SK-N-SH (cell line): ENCODE data around the gene BRWD1. TPM values are rescaled to one million over a fixed set of nuclear protein-coding genes. Genes with fewer than 3 reads are reported as not detected.

Experiments used
- CTCF ChIA-PET: fragments of 300-600, 350-600 bp; formaldehyde crosslinking; extraction: SDS; loops from one replicate; lab custom pipeline; 2021; lab: Yijun Ruan, JAX
- POLR2A ChIA-PET: fragments of 350-600 bp; sonication (Branson Sonifier 250); formaldehyde crosslinking; extraction: SDS; loops from one replicate; lab custom pipeline; 2020; ENCODE audit warnings: antibody characterized with exemption, inconsistent platforms; lab: Yijun Ruan, JAX
- DNase-seq: peaks from one replicate; pipeline ENCODE4 v3.0.0; 2012
- H2AFZ ChIP-seq: fragments of 200-600 bp; sonication (generic); 2 replicates; pipeline ENCODE4 v1.8.1; 2016; ENCODE audit warnings: antibody characterized with exemption, mild to moderate bottlenecking, low read depth
- H3F3A ChIP-seq: fragments of 200-600 bp; sonication (generic); replicated peaks from 2 replicates; pipeline ENCODE3; 2016; ENCODE audit warnings: antibody characterized with exemption, mild to moderate bottlenecking; ENCODE audit not compliant: insufficient read depth
- H3K27ac ChIP-seq, 2 experiments: fragments of 200-500 bp in 1 of 2; fragments of 200-600 bp in 1 of 2; sonication (Bioruptor generic) in 1 of 2; sonication (generic), shearing (Covaris generic) in 1 of 2; 2 replicates each; pipeline versions ENCODE4 v1.5.1 to v1.6.1; 2014 to 2016; ENCODE audit warnings: low read depth in 2 of 2, inconsistent platforms in 1 of 2, low read length in 1 of 2, mild to moderate bottlenecking in 1 of 2, mixed read lengths in 1 of 2
- H3K27me3 ChIP-seq: fragments of 200-600 bp; sonication (generic), shearing (Covaris generic); 2 replicates; pipeline ENCODE4 v1.6.1; 2016; ENCODE audit warnings: mixed run types; ENCODE audit not compliant: insufficient read depth
- H3K36me3 ChIP-seq, 2 experiments: fragments of 200-500 bp in 1 of 2; fragments of 200-600 bp in 1 of 2; sonication (Bioruptor generic) in 1 of 2; sonication (generic) in 1 of 2; replicated peaks in 1 of 2; 2 replicates each; pipeline versions ENCODE3 to v1.5.1; 2014 to 2016; ENCODE audit warnings: low read length in 1 of 2, mild to moderate bottlenecking in 1 of 2; ENCODE audit not compliant: insufficient read depth in 2 of 2, control insufficient read depth in 1 of 2
- H3K4me1 ChIP-seq, 2 experiments: fragments of 200-500 bp in 1 of 2; fragments of 200-600 bp in 1 of 2; sonication (Bioruptor generic) in 1 of 2; sonication (generic), shearing (Covaris generic) in 1 of 2; 2 replicates each; pipeline versions ENCODE4 v1.5.1 to v1.6.1; 2014 to 2016; ENCODE audit warnings: low read depth in 1 of 2, low read length in 1 of 2, mixed run types in 1 of 2; ENCODE audit not compliant: insufficient read depth in 2 of 2, control insufficient read depth in 1 of 2
- H3K4me2 ChIP-seq: fragments of 200-600 bp; sonication (generic), shearing (Covaris generic); 2 replicates; pipeline ENCODE4 v1.6.1; 2017; ENCODE audit warnings: mixed run types
- H3K4me3 ChIP-seq, 2 experiments: fragments of 200-500 bp in 1 of 2; fragments of 200-600 bp in 1 of 2; sonication (Bioruptor generic) in 1 of 2; sonication (generic), shearing (Covaris generic) in 1 of 2; 2 replicates each; pipeline versions ENCODE4 v1.5.1 to v1.8.1; 2014 to 2016; ENCODE audit warnings: low read depth in 2 of 2, inconsistent platforms in 1 of 2, low read length in 1 of 2, mild to moderate bottlenecking in 1 of 2, mixed read lengths in 1 of 2, moderate library complexity in 1 of 2
- H3K79me2 ChIP-seq: fragments of 200-600 bp; sonication (generic); 2 replicates; pipeline ENCODE4 v1.8.1; 2017; ENCODE audit warnings: mild to moderate bottlenecking; ENCODE audit not compliant: insufficient read depth
- H3K9ac ChIP-seq: fragments of 200-600 bp; sonication (generic); 2 replicates; pipeline ENCODE4 v1.6.1; 2017; ENCODE audit warnings: mixed run types
- H3K9me2 ChIP-seq: fragments of 200-600 bp; sonication (generic); 2 replicates; pipeline ENCODE4 v1.6.1; 2017; ENCODE audit warnings: mixed run types
- H3K9me3 ChIP-seq: fragments of 200-600 bp; sonication (generic); 2 replicates; pipeline ENCODE4 v1.6.1; 2017; ENCODE audit warnings: mixed run types, mild to moderate bottlenecking, moderate library complexity
- H4K20me1 ChIP-seq: fragments of 200-600 bp; sonication (generic); 2 replicates; pipeline ENCODE4 v1.6.1; 2017; ENCODE audit warnings: mild to moderate bottlenecking, mixed run types; ENCODE audit not compliant: insufficient read depth
- CTCF ChIP-seq: fragments of 200-600 bp; sonication (generic); IDR thresholded peaks from 2 replicates; pipeline ENCODE4 v1.6.1; 2017; ENCODE audit warnings: antibody characterized with exemption, mild to moderate bottlenecking, moderate library complexity
- ELF1 ChIP-seq: IDR thresholded peaks from 2 replicates; pipeline ENCODE4 v1.4.0; 2012
- EP300 ChIP-seq, 2 experiments: IDR thresholded peaks; 2 replicates each; pipeline versions ENCODE4 v1.4.0 to v1.6.1; 2012; ENCODE audit warnings: borderline replicate concordance in 1 of 2, low read depth in 1 of 2, low read length in 1 of 2
- FOXM1 ChIP-seq: IDR thresholded peaks from 2 replicates; pipeline ENCODE4 v1.4.0; 2012; ENCODE audit warnings: low read depth, mild to moderate bottlenecking
- GABPA ChIP-seq: IDR thresholded peaks from 2 replicates; pipeline ENCODE4 v1.4.0; 2012; ENCODE audit warnings: low read depth, mild to moderate bottlenecking
- GATA2 ChIP-seq: sonication (generic); formaldehyde crosslinking; IDR thresholded peaks from 2 replicates; pipeline ENCODE4 v1.5.0; 2020; ENCODE audit warnings: mild to moderate bottlenecking, missing genetic modification reagents
- JUND ChIP-seq: IDR thresholded peaks from 2 replicates; pipeline ENCODE4 v1.4.0; 2012
- MXI1 ChIP-seq: IDR thresholded peaks from 2 replicates; pipeline ENCODE4 v1.6.1; 2012; ENCODE audit warnings: mild to moderate bottlenecking, low read depth, low read length, improper control_type of control experiment
- NFIC ChIP-seq: IDR thresholded peaks from 2 replicates; pipeline ENCODE4 v1.4.0; 2012; ENCODE audit warnings: borderline replicate concordance
- RCOR1 ChIP-seq: fragments of 150-350 bp; IDR thresholded peaks from 2 replicates; pipeline ENCODE4 v1.6.1; 2017; ENCODE audit warnings: antibody characterized with exemption, low read length
- RFX5 ChIP-seq: IDR thresholded peaks from 2 replicates; pipeline ENCODE4 v1.6.1; 2012; ENCODE audit warnings: mild to moderate bottlenecking, improper control_type of control experiment, low read length
- SIN3A ChIP-seq: IDR thresholded peaks from 2 replicates; pipeline ENCODE4 v1.6.1; 2012; ENCODE audit warnings: low read depth, mild to moderate bottlenecking, low read length, moderate library complexity, borderline replicate concordance
- SMC3 ChIP-seq: IDR thresholded peaks from 2 replicates; pipeline ENCODE4 v1.6.1; 2012; ENCODE audit warnings: low read depth, low read length, improper control_type of control experiment
- TAF1 ChIP-seq: IDR thresholded peaks from 2 replicates; pipeline ENCODE4 v1.6.1; 2012; ENCODE audit warnings: low read depth, mild to moderate bottlenecking, low read length, moderate library complexity, borderline replicate concordance
- WGBS: methylation state at CpG from one replicate; pipeline ENCODE4 v1.1.6; 2017; ENCODE audit warnings: low lambda C conversion rate; 5-methylcytosine and 5-hydroxymethylcytosine counted together
- polyA plus RNA-seq, 3 experiments: library from polyadenylated mRNA; depleted of rRNA; stranded (reverse); fragments of >200 nt; gene quantifications; 2 replicates each; pipeline ENCODE4 v1.2.3, GENCODE V29; 2012
- TF ChIP-seq, protein P1 (sequence below): IDR thresholded peaks from 2 replicates; pipeline ENCODE4; 2012
- TF ChIP-seq, protein P2 (sequence below): fragments of 150-350 bp; IDR thresholded peaks from 2 replicates; pipeline ENCODE4 v1.6.1; 2016; ENCODE audit warnings: mild to moderate bottlenecking, low read depth, low read length

The BRWD1 gene
- polyA plus RNA-seq, 1 of the 3 experiments (the other 2 are of a cell fraction) = 7.9 TPM

DNA sequence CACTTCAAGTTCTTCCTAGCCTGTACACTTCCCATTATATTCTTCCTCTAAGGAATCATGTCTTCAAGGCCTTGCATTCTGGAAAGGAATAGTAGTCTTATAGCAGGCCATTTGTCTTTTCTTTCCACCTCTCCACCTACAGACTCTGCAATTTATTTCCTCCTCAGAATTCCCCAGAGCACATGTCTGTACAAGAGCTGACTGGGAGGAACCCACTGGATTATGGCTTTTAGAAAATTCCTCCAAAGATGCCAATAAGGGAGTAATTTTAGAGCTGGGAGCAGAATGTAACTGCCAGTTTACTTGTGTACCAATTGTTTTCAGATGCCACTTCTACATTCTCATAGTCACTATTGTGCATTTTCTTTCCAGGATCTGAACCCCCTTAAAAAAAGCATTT lies 126.8 kb downstream of the BRWD1 start:
- CTCF ChIA-PET = no interaction called here
- no peaks in the 10 kb centered on the region for H4K20me1 ChIP-seq
- no peak overlapping the region for H3K4me3 ChIP-seq
- peaks cover 10 to 22% of the 10 kb centered on the region in 2 experiments for H3K4me1 ChIP-seq
- H3K27ac ChIP-seq = no peak overlapping the region
- no peaks in the 10 kb centered on the region for H3K9me2 ChIP-seq
- H3F3A ChIP-seq = peaks cover 33% of the 10 kb centered on the region
- H3K27me3 ChIP-seq = no peaks in the 10 kb centered on the region
- H3K9ac ChIP-seq = no peak overlapping the region
- H2AFZ ChIP-seq = no peak overlapping the region
- peaks cover 15 to 21% of the 10 kb centered on the region in 2 experiments for H3K36me3 ChIP-seq
- H3K4me2 ChIP-seq = no peak overlapping the region
- H3K79me2 ChIP-seq = peaks cover 13% of the 10 kb centered on the region
- POLR2A ChIA-PET = no interaction called here
- DNase-seq = no peak
- no peak for TF ChIP-seq NFIC
- no peak for TF ChIP-seq CTCF
- TF ChIP-seq RFX5 = no peak
- no peak for TF ChIP-seq EP300 (IDR thresholded peaks at IDR 0.05; ENCODE audit: borderline replicate concordance in 1 of 2, low read depth in 1 of 2, low read length in 1 of 2)
- TF ChIP-seq ELF1 = no peak
- no peak for TF ChIP-seq MXI1
- no peak for TF ChIP-seq GABPA
- no peak for TF ChIP-seq FOXM1
- TF ChIP-seq, protein P1, sequence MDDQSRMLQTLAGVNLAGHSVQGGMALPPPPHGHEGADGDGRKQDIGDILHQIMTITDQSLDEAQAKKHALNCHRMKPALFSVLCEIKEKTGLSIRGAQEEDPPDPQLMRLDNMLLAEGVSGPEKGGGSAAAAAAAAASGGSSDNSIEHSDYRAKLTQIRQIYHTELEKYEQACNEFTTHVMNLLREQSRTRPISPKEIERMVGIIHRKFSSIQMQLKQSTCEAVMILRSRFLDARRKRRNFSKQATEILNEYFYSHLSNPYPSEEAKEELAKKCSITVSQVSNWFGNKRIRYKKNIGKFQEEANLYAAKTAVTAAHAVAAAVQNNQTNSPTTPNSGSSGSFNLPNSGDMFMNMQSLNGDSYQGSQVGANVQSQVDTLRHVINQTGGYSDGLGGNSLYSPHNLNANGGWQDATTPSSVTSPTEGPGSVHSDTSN = no peak
- TF ChIP-seq JUND = no peak
- no peak for TF ChIP-seq SIN3A
- H3K9me3 ChIP-seq = no peaks in the 10 kb centered on the region

GRCh38 chr21:39185157-39185556 lies 128.3 kb downstream of the BRWD1 start:
- Histone ChIP-seq H3K27ac (no peak overlapping the region; a peak in 2 of 4 replicates), H3F3A (peaks cover 20% of the 10 kb centered on the region), H4K20me1 (no peaks in the 10 kb centered on the region), H3K4me1 (peaks cover 11% of the 10 kb centered on the region in 2 experiments), H3K27me3 (no peaks in the 10 kb centered on the region), H3K9me3 (no peaks in the 10 kb centered on the region), H2AFZ (no peak overlapping the region), H3K4me2 (peak overlapping the region; percentile 90; the same call in 1 of the 2 replicates), H3K4me3 (no peak overlapping the region), H3K9me2 (no peaks in the 10 kb centered on the region), H3K36me3 (peaks cover 13 to 16% of the 10 kb centered on the region in 2 experiments), H3K79me2 (peaks cover 28% of the 10 kb centered on the region), H3K9ac (no peak overlapping the region)
- 88% methylated on average over 2 of the region's 2 CpGs for WGBS
- no peak for DNase-seq
- ChIA-PET CTCF (no interaction called here), POLR2A (no interaction called here)
- no peak for TF ChIP-seq JUND
- TF ChIP-seq, protein P2, sequence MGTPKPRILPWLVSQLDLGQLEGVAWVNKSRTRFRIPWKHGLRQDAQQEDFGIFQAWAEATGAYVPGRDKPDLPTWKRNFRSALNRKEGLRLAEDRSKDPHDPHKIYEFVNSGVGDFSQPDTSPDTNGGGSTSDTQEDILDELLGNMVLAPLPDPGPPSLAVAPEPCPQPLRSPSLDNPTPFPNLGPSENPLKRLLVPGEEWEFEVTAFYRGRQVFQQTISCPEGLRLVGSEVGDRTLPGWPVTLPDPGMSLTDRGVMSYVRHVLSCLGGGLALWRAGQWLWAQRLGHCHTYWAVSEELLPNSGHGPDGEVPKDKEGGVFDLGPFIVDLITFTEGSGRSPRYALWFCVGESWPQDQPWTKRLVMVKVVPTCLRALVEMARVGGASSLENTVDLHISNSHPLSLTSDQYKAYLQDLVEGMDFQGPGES = no peak
- no peak for TF ChIP-seq TAF1
- no peak for TF ChIP-seq GATA2 (CRISPR knock-in tag)
- TF ChIP-seq RCOR1 = no peak
- no peak for TF ChIP-seq SMC3
